Stimulated activated CD4-positive, alpha-beta T cell treated with anti-CD3 and anti-CD28 coated beads, Interleukin-2, amount 100 ng/mL, for 24 hours (primary cell): ENCODE data around the gene NKX6-2.
"Not testable (repeated sequence)": the region's sequence is repeated elsewhere in the genome, so short reads cannot be mapped to it uniquely, and the experiment has no call there.

Experiments
- DNase-seq, 2 donors: peaks; one replicate each; pipeline ENCODE4 v3.0.0-alpha.2; 2020

Gene NKX6-2

DNA sequence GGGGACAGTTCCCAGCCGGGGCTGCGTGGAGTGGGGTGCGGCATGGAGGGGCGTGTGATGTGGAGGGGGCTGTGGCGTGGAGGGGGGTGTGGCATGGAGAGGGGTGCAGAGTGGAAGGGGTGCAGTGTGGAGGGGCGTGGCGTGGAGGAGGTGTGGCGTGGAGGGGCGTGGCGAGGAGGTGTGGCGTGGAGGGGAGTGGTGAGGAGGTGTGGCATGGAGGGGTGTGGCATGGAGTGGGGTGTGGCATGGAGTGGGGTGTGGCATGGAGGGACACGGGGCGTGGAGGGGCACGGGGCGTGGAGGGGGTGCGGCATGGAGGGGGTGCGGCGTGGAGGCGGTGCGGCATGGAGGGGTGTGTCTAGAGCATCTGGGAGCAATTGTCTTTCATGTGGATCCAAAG is 33.6 kb downstream of the NKX6-2 start:
- DNase-seq: no peak

- DNase-seq: no peak
Observed at GRCh38 chr10:132750936-132751335, 35.0 kb downstream of the NKX6-2 start.

DNA sequence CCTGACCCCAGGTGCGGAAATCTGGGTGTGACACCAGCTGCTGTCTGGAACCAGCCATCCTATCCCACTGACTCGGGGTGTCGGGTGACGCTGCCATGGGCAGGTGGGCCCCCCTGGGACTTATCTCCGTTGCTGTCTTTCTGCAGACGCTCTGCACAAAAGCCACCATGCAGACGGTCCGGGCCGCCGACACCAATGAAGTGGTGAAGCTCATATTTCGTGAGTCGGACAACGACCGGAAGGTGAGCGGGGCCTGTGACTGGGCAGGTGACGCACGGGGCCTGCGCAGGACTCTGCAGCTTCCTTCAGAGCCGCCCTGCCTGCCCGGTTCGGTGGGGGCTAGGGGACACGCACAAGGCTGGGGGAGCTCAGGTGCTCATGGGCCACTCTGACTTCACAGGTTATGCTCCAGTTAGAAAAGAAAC is 36.6 kb downstream of the NKX6-2 start:
- no peak for DNase-seq

GRCh38 chr10:132748545-132749370 is 37.2 kb downstream of the NKX6-2 start:
- DNase-seq: no peak

DNA sequence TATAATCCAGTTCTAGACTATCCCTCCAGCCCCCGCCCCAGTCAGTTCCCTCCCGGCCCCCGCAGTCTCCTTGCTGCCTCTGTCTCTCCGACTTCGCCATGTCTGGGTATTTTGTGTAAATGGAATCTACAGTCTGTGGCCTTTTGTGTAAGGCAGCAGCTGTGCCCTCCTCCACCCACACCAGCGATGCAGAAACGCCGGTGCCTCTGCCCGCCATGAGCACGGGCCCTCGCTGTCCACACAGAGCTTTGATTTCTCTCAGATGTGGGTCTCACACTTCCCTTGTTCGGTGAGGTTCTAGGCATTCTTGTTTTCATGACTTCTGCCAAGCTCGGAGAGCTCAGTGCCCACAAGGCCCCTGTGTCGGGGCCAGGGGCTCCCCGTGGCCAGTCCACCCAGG is 37.8 kb downstream of the NKX6-2 start:
- DNase-seq: no peak

GRCh38 chr10:132746801-132747625 is 38.9 kb downstream of the NKX6-2 start:
- DNase-seq: no peak

GRCh38 chr10:132746386-132746785 is 39.6 kb downstream of the NKX6-2 start:
- no peak for DNase-seq

DNA sequence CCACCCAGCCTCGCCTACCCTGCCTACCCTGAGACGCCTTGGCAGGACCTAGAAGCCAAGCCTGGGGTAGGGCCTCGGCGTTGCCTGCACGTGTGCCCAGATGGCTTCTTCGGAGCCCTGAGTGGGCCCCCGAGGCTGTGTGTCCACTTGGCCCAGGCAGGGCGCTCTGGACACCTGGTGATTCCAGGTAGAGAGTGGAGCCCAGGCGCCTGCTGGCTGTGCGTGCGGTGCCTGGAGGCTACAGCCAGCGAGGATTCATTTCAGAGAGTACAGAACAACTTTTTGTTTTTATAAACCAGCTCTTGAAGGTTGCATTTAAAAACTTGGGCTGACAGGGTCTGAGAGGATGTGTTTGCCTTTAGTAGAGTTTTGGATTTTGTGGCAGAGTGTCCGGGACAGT is 40.0 kb downstream of the NKX6-2 start:
- DNase-seq: no peak

DNA sequence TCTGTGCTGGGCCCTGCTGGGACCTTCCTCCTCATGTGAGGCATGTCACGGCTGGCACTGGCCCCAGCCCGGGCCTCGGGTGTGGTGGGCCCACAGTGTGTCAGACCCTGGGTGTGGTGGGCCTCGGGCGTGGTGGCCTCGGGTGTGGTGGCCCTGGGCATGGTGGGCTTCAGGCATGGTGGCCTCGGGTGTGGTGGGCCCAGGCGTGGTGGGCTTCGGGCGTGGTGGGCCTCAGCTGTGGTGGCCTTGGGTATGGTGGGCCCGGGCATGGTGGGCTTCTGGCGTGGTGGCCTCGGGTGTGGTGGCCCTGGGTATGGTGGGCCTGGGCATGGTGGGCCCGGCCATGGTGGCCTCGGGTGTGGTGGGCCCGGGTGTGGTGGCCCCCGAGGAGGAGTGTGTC is 40.4 kb downstream of the NKX6-2 start:
- DNase-seq: no peak

- DNase-seq: no peak
Observed at GRCh38 chr10:132744839-132745238, 41.1 kb downstream of the NKX6-2 start.

DNA sequence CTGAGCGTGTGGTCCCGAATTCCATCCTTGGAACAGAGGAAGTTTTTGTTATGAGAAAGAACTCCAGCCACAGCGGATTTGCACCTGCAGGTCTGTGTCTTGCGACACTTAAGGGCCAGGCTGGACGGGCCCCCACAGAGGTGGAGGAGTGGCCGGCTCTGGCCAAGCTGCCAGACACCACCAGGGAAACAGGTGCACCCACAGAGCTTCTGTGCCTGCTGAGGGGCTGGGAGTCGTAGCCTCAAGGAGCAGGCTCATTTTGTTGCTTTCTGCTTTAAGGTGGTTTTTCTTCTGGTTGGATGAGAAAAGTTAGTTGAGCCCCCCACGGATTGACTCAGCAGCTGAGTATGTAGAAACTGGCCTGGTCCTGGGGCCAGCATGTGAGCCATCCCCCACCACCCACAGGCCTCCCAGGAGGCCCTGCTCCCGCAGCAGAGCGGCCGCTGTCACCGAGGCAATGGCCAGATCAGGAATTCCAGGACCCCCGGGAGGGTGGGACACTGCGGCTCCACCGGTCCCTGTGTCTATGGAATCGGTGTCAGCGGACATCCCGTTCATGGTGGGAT is 41.9 kb downstream of the NKX6-2 start:
- DNase-seq: no peak

- not testable (repeated sequence) for DNase-seq
Observed at GRCh38 chr10:132743196-132743924, 42.6 kb downstream of the NKX6-2 start.

DNA sequence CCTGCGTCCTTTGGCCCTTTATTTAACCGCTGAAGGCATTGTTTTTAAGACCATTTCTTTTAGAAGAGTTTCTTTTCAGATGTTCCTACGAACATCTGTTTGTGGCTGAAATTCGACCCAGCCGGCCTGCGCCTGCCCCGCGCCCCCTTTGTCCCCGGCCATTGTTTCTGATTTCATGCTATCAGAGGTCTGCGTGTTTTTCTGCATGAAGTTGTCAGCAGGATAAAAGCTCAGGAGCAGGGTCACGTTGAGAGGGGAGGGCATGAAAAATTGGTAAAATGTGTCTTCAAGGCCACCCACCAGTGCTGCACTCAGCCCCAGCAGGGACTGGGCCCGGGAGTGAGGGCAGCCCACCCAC is 43.1 kb downstream of the NKX6-2 start:
- no peak for DNase-seq

GRCh38 chr10:132742167-132742836 is 43.6 kb downstream of the NKX6-2 start:
- DNase-seq: no peak

- no peak for DNase-seq
Observed at GRCh38 chr10:132740588-132740987, 45.4 kb downstream of the NKX6-2 start.

DNA sequence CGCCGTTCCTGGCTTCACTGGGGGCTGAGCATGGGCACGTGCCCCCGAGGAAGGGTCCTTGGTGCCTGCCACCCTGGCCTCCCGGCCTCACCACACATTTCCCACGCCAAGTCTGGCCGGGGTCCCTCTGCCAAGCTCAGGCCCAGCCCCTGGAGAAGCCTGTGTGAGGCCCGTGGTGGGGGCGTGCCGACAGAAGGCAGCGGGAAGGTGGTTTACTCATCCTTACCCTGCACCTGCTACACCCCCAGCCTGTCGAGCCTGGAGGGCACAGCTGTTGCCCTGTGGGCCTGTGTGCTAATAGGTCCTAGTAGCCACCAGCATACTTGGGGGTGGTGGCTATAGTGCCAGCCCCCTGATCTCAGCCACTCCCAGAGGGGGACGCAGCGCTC is 46.7 kb downstream of the NKX6-2 start:
- DNase-seq: no peak

DNA sequence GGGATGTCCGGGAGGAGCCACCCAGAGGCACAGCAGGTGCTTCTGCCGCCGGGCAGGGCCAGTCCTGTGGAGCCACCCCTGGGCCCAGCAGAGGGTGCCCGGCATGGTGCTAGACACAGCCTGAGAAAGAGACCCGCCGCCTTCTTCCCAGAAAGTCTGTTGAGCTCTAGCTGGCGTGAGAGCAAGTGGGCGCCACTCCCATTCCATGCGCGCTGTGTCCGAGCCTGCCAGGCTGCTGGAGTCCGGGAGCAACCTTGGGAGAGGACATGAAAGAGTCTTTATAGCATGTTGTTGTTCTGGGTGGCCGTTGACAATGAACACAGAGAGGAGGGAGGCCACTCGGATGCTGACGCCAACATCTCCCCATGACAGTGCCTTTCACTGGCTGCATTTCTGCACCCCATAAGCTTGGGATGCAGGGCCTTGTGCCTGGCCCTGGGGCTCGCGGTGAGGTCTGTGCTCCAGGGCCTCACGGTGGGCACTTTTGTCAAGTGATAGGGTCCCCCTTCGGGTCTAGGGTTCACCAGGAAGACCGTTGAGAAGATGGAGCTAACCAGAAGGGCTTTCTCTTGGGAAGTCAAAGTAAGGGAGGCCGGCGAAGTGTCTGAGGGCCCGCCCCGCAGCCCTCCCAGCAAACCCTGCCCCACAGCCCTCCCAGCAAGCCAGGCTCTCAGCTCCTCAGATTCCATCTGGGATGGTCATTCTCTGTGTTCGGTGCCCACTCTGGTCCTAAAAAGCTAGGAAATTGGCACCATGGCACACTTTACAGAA is 47.3 kb downstream of the NKX6-2 start:
- no peak for DNase-seq

- DNase-seq: no peak
Observed at GRCh38 chr10:132737390-132738048, 48.4 kb downstream of the NKX6-2 start.

GRCh38 chr10:132735923-132736391 is 50.0 kb downstream of the NKX6-2 start:
- DNase-seq: no peak

DNA sequence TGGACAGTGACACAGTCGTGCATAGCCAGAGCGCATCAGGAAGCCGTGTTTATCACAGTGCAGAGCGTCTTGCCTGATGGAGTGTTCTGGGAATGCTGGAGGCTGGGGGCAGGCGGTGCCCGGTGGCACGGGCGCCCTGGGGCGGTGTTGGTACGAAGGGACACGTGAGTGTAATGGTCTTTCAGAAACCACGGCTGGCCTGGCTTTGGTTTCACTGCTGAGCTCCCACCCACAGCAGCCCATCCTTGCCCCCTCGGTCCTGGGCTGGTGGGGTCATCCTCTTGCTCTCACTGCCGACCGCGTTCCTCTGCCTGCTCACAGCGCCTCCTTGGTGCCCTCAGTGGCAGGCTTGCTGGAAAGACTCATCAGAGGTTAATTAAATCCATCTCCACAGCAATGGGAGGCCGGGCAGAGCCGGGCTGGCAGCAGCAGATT is 50.6 kb downstream of the NKX6-2 start:
- no peak for DNase-seq

DNA sequence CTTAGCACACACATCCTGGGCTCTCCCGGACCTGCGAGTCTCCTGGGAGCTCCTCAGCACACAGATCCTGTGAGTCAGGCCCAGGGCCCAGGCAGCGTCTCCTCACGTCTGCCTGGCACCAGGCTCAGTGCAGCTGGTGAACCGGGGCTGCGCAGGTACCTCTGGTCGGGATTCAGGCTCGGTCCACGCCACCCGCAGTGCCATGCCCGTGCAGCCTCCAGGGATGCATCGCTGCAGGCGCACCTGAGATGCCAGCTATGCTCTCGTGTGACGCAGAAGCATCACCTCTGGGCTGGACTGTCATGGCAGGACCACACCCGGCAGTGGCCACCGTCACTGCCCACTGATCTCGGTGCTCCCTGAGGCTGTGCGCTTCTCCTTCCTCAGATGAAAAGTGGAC is 52.0 kb downstream of the NKX6-2 start:
- DNase-seq: no peak
